Liver (tissue), 9 donors: ENCODE data around the gene NDUFS7. TPM values are rescaled to one million over a fixed set of nuclear protein-coding genes. Genes with fewer than 3 reads are reported as not detected.

ENCODE experiments used
- DNase-seq: peaks from one replicate; pipeline ENCODE4 v3.0.0-alpha.2; 2017; ENCODE audit warnings: low spot score
- H3K27ac ChIP-seq, 2 donors: one replicate each; pipeline ENCODE4 v1.7.0; 2013; ENCODE audit warnings: inconsistent platforms in 2 of 2, low read length in 2 of 2, control low read depth in 1 of 2, low read depth in 1 of 2, mild to moderate bottlenecking in 1 of 2
- H3K27me3 ChIP-seq, 4 donors: one replicate each; pipeline versions ENCODE4 v1.6.1 to v1.7.0; 2013; ENCODE audit warnings: low read length in 3 of 4, inconsistent platforms in 1 of 4, mild to moderate bottlenecking in 1 of 4, moderate library complexity in 1 of 4; ENCODE audit not compliant: control insufficient read depth in 4 of 4, insufficient read depth in 4 of 4
- H3K36me3 ChIP-seq, 4 donors: one replicate each; pipeline versions ENCODE4 v1.6.1 to v1.7.0; 2013; ENCODE audit warnings: low read length in 3 of 4, mild to moderate bottlenecking in 3 of 4, low read depth in 1 of 4, moderate library complexity in 1 of 4; ENCODE audit not compliant: control insufficient read depth in 4 of 4, insufficient read depth in 3 of 4
- H3K4me1 ChIP-seq, 4 donors: one replicate each; pipeline versions ENCODE4 v1.6.1 to v1.7.0; 2013; ENCODE audit warnings: low read length in 3 of 4, mild to moderate bottlenecking in 3 of 4, moderate library complexity in 1 of 4; ENCODE audit not compliant: control insufficient read depth in 4 of 4, insufficient read depth in 4 of 4
- H3K4me3 ChIP-seq, 3 donors: one replicate each; pipeline versions ENCODE4 v1.6.1 to v1.7.0; 2013; ENCODE audit warnings: low read length in 3 of 3, control low read depth in 1 of 3, low read depth in 1 of 3, mild to moderate bottlenecking in 1 of 3
- H3K9ac ChIP-seq, 2 donors: one replicate each; pipeline ENCODE4 v1.7.0; 2013; ENCODE audit warnings: low read length in 2 of 2, mild to moderate bottlenecking in 2 of 2, moderate library complexity in 2 of 2, control low read depth in 1 of 2, low read depth in 1 of 2
- H3K9me3 ChIP-seq, 4 donors: one replicate each; pipeline versions ENCODE4 v1.6.1 to v1.7.0; 2013; ENCODE audit warnings: low read length in 3 of 4; ENCODE audit not compliant: control insufficient read depth in 4 of 4
- FOXA1 ChIP-seq: IDR thresholded peaks from 2 replicates; pipeline ENCODE4 v1.6.1; 2016; ENCODE audit warnings: antibody characterized with exemption
- FOXA2 ChIP-seq: IDR thresholded peaks from 2 replicates; pipeline ENCODE4 v1.6.1; 2016; ENCODE audit warnings: antibody characterized with exemption
- HNF4G ChIP-seq: IDR thresholded peaks from 2 replicates; pipeline ENCODE4 v1.6.1; 2016; ENCODE audit warnings: antibody characterized with exemption
- YY1 ChIP-seq: IDR thresholded peaks from 2 replicates; pipeline ENCODE4 v1.6.1; 2016; ENCODE audit warnings: antibody characterized with exemption, mild to moderate bottlenecking
- WGBS: extraction: QIAGEN DNeasy Blood & Tissue Kit; methylation state at CpG from one replicate; pipeline ENCODE4 v1.1.7; 2013; 5-methylcytosine and 5-hydroxymethylcytosine counted together
- polyA plus RNA-seq, 2 donors: library from polyadenylated mRNA; stranded (reverse) in 1 of 2; unstranded in 1 of 2; fragments of 200-250 nt in 1 of 2; fragments of >200 nt in 1 of 2; fragmentation: Nextera tagmentation in 1 of 2; extraction: Ambion mirVana in 1 of 2; gene quantifications; one replicate each; pipeline versions ENCODE4 v1.2.1 to v1.2.3, GENCODE V29; 2013 to 2015
- total RNA-seq, 2 donors: library from RNA; depleted of rRNA; stranded (reverse); fragments of >200 nt; gene quantifications; one replicate each; pipeline ENCODE4 v1.2.3, GENCODE V29; 2014
- TF ChIP-seq, protein P1 (sequence below): fragments of 150-350 bp; IDR thresholded peaks from 2 replicates; pipeline ENCODE4 v1.5.1; 2017; ENCODE audit warnings: improper control_type of control experiment, low read depth, low read length; ENCODE audit not compliant: missing input control
- TF ChIP-seq, protein P2 (sequence below): IDR thresholded peaks from 2 replicates; pipeline ENCODE4 v1.6.1; 2016; ENCODE audit warnings: antibody characterized with exemption
- donor health status: healthy.
- donor health status: healthy.
- donor health status: healthy.
- donor health status: healthy.
- donor health status: healthy.

The NDUFS7 gene
- total and polyA plus RNA-seq, 4 donors: 54.4 to 185 (median 128) TPM

DNA sequence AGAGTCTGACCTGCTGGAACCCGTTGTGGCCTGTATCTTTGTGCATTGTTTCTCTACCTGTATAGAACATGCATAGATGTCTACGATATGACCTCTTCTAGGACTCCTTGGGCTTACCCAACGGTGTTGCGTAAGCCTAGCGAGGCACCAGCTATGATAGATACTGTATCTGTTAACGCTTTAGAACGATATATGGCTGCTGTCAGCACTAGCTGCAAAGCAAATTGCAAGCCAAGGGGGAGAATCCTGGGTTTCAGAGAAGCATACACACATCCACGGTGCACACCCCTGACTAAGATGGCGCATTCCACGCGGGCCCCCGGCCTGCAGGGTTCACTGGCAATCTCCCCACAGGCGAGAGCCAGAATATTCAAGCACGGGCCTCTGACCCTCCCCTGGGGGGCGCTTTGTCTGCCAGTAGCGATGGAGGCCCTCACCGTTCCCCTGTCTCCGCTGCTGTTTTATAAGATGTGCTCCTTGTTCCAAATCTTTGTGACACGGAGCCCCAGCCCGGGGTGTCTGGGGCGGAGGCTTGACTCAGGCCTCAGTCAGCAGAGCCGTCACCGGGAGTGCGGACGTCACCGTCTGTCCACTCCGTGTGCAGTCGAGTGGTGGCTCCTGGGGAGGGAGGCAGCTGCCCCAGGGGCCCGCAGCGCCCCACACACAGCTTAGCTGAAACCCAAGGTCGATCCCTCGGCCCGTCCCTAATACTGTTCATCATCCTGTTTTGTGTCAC is 41.6 kb downstream of the NDUFS7 start (continued):
- TF ChIP-seq, protein P1, sequence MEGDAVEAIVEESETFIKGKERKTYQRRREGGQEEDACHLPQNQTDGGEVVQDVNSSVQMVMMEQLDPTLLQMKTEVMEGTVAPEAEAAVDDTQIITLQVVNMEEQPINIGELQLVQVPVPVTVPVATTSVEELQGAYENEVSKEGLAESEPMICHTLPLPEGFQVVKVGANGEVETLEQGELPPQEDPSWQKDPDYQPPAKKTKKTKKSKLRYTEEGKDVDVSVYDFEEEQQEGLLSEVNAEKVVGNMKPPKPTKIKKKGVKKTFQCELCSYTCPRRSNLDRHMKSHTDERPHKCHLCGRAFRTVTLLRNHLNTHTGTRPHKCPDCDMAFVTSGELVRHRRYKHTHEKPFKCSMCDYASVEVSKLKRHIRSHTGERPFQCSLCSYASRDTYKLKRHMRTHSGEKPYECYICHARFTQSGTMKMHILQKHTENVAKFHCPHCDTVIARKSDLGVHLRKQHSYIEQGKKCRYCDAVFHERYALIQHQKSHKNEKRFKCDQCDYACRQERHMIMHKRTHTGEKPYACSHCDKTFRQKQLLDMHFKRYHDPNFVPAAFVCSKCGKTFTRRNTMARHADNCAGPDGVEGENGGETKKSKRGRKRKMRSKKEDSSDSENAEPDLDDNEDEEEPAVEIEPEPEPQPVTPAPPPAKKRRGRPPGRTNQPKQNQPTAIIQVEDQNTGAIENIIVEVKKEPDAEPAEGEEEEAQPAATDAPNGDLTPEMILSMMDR: no peak

GRCh38 chr19:1425902-1426301 is 42.2 kb downstream of the NDUFS7 start:
- H3K4me1 ChIP-seq: peaks cover 7 to 48% (median 28%) of the 10 kb centered on the region in 4 donors
- peaks cover 16 to 31% (median 25%) of the 10 kb centered on the region in 4 donors for H3K36me3 ChIP-seq
- no peaks in the 10 kb centered on the region for H3K27me3 ChIP-seq
- no peak overlapping the region for H3K4me3 ChIP-seq
- WGBS: 95% methylated on average over 14 of the region's 14 CpGs
- no peak overlapping the region for H3K9ac ChIP-seq
- H3K27ac ChIP-seq: no peak overlapping the region
- no peaks in the 10 kb centered on the region for H3K9me3 ChIP-seq
- DNase-seq: no peak
- TF ChIP-seq FOXA1 (no peak), HNF4G (no peak)

- WGBS: 88% methylated on average over 9 of the region's 9 CpGs
- H3K4me1 ChIP-seq: peaks cover 6 to 42% (median 27%) of the 10 kb centered on the region in 4 donors
- no peak overlapping the region for H3K4me3 ChIP-seq
- H3K9me3 ChIP-seq: no peaks in the 10 kb centered on the region
- no peak for DNase-seq
- H3K27ac ChIP-seq: no peak overlapping the region
- peaks cover 13 to 32% (median 27%) of the 10 kb centered on the region in 4 donors for H3K36me3 ChIP-seq
- no peak for TF ChIP-seq YY1
- TF ChIP-seq, protein P2, sequence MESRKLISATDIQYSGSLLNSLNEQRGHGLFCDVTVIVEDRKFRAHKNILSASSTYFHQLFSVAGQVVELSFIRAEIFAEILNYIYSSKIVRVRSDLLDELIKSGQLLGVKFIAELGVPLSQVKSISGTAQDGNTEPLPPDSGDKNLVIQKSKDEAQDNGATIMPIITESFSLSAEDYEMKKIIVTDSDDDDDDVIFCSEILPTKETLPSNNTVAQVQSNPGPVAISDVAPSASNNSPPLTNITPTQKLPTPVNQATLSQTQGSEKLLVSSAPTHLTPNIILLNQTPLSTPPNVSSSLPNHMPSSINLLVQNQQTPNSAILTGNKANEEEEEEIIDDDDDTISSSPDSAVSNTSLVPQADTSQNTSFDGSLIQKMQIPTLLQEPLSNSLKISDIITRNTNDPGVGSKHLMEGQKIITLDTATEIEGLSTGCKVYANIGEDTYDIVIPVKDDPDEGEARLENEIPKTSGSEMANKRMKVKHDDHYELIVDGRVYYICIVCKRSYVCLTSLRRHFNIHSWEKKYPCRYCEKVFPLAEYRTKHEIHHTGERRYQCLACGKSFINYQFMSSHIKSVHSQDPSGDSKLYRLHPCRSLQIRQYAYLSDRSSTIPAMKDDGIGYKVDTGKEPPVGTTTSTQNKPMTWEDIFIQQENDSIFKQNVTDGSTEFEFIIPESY: no peak
- no peak for TF ChIP-seq FOXA2
- TF ChIP-seq, protein P1: no peak
- no peaks in the 10 kb centered on the region for H3K27me3 ChIP-seq
- no peak overlapping the region for H3K9ac ChIP-seq
Measured at GRCh38 chr19:1426736-1427135, 43.0 kb downstream of the NDUFS7 start.
